Hepatocyte (in vitro differentiated cells): ENCODE measurements around the gene SLC16A1. TPM values are rescaled to one million over a fixed set of nuclear protein-coding genes. Genes with fewer than 3 reads are reported as not detected.
"Not testable (repeated sequence)": the region's sequence is repeated elsewhere in the genome, so short reads cannot be mapped to it uniquely, and the experiment has no call there.

Experiments
- DNase-seq: peaks from one replicate; pipeline ENCODE4 v3.0.0-alpha.2; 2016; ENCODE audit warnings: low spot score
- H2AFZ ChIP-seq: fragments of 200-600 bp; sonication (generic); 2 replicates; pipeline ENCODE4 v1.6.0; 2016; ENCODE audit warnings: antibody characterized with exemption, mild to moderate bottlenecking
- H3K27ac ChIP-seq: fragments of 200-600 bp; sonication (generic); 2 replicates; pipeline ENCODE4 v1.5.1; 2016; ENCODE audit warnings: mild to moderate bottlenecking
- H3K27me3 ChIP-seq: fragments of 200-600 bp; sonication (generic); 2 replicates; pipeline ENCODE4 v1.6.1; 2016
- H3K36me3 ChIP-seq: fragments of 200-600 bp; sonication (generic); replicated peaks from 2 replicates; pipeline ENCODE4 v1.5.1; 2016; ENCODE audit warnings: low read depth; ENCODE audit not compliant: insufficient read depth
- H3K4me1 ChIP-seq: fragments of 200-600 bp; sonication (generic); 2 replicates; pipeline ENCODE4 v1.5.1; 2016; ENCODE audit warnings: mild to moderate bottlenecking, moderate library complexity; ENCODE audit not compliant: insufficient read depth
- H3K4me2 ChIP-seq: fragments of 200-600 bp; sonication (generic); 2 replicates; pipeline ENCODE4 v1.6.0; 2016
- H3K4me3 ChIP-seq: fragments of 200-600 bp; sonication (generic); 2 replicates; pipeline ENCODE4 v1.5.1; 2016; ENCODE audit warnings: mild to moderate bottlenecking
- H3K79me2 ChIP-seq: fragments of 200-600 bp; sonication (generic); 2 replicates; pipeline ENCODE4 v1.6.0; 2017; ENCODE audit warnings: mild to moderate bottlenecking
- H3K9me2 ChIP-seq: fragments of 200-600 bp; sonication (generic); replicated peaks from 2 replicates; pipeline ENCODE4 v1.6.0; 2017; ENCODE audit warnings: mild to moderate bottlenecking; ENCODE audit not compliant: insufficient read depth
- H3K9me3 ChIP-seq: fragments of 200-600 bp; sonication (generic); 2 replicates; pipeline ENCODE4 v1.5.1; 2016; ENCODE audit warnings: low read depth, mild to moderate bottlenecking
- H4K20me1 ChIP-seq: fragments of 200-600 bp; sonication (generic); 2 replicates; pipeline ENCODE4 v1.6.0; 2016; ENCODE audit warnings: mild to moderate bottlenecking; ENCODE audit not compliant: insufficient read depth, poor library complexity, severe bottlenecking
- CTCF ChIP-seq: fragments of 200-600 bp; sonication (generic); IDR thresholded peaks from 2 replicates; pipeline ENCODE4 v1.5.1; 2016; ENCODE audit warnings: antibody characterized with exemption, mild to moderate bottlenecking; ENCODE audit not compliant: poor library complexity
- EZH2 ChIP-seq: fragments of 200-600 bp; sonication (generic); IDR thresholded peaks from 2 replicates; pipeline ENCODE4 v1.6.1; 2016; ENCODE audit warnings: antibody characterized with exemption, mild to moderate bottlenecking, borderline replicate concordance
- EZH2phosphoT487 ChIP-seq: fragments of 200-600 bp; sonication (generic); IDR thresholded peaks from one replicate; pipeline ENCODE4 v1.6.1; 2018; ENCODE audit warnings: antibody characterized with exemption, mild to moderate bottlenecking, low read depth, moderate library complexity; ENCODE audit not compliant: unreplicated experiment, severe bottlenecking
- WGBS: methylation state at CpG from one replicate; pipeline ENCODE4 v1.1.6; 2016; ENCODE audit warnings: low lambda C conversion rate; ENCODE audit errors: missing lambda C conversion rate; 5-methylcytosine and 5-hydroxymethylcytosine counted together
- polyA plus RNA-seq: library from polyadenylated mRNA; unstranded; fragments of >200 nt; fragmentation: Nextera tagmentation; extraction: Ambion mirVana; gene quantifications from 2 replicates; pipeline ENCODE4 v1.2.1, GENCODE V29; 2016
- total RNA-seq: library from RNA; depleted of rRNA; stranded (reverse); fragments of >200 nt; gene quantifications from 2 replicates; pipeline ENCODE4 v1.2.3, GENCODE V29; 2014

Gene SLC16A1
- total and polyA plus RNA-seq, 2 experiments from 2014 or later, result 43.7 to 55.1 TPM

- Histone ChIP-seq H2AFZ (no peak overlapping the region), H3K36me3 (no peaks in the 10 kb centered on the region), H3K9me3 (no peaks in the 10 kb centered on the region), H3K4me3 (no peak overlapping the region), H3K79me2 (no peaks in the 10 kb centered on the region), H3K9me2 (no peaks in the 10 kb centered on the region), H4K20me1 (no peaks in the 10 kb centered on the region), H3K4me1 (no peaks in the 10 kb centered on the region), H3K4me2 (no peak overlapping the region), H3K27ac (no peak overlapping the region), H3K27me3 (no peaks in the 10 kb centered on the region)
- WGBS, result 97% methylated on average over 10 of the region's 10 CpGs
- TF ChIP-seq EZH2phosphoT487, result no peak
- TF ChIP-seq EZH2, result no peak
- no peak for TF ChIP-seq CTCF
- no peak for DNase-seq
Measured at GRCh38 chr1:112887599-112888283, 68.3 kb downstream of the SLC16A1 start.

- H3K9me3 ChIP-seq, H3K27me3 ChIP-seq, H4K20me1 ChIP-seq, H3K4me2 ChIP-seq, H3K9me2 ChIP-seq, H3K79me2 ChIP-seq, H3K4me1 ChIP-seq, DNase-seq, H3K36me3 ChIP-seq, H3K27ac ChIP-seq, H2AFZ ChIP-seq, H3K4me3 ChIP-seq: not testable (repeated sequence)
- WGBS, result 96% methylated on average over 5 of the region's 5 CpGs
Measured at GRCh38 chr1:112884996-112885395, 71.0 kb downstream of the SLC16A1 start.

- Histone ChIP-seq H3K27me3 (no peaks in the 10 kb centered on the region), H3K4me1 (no peaks in the 10 kb centered on the region), H3K27ac (peak overlapping the region; percentile 33), H3K9me2 (no peaks in the 10 kb centered on the region), H3K79me2 (no peaks in the 10 kb centered on the region), H3K36me3 (no peaks in the 10 kb centered on the region), H3K4me3 (no peak overlapping the region), H4K20me1 (no peaks in the 10 kb centered on the region), H2AFZ (no peak overlapping the region), H3K9me3 (no peaks in the 10 kb centered on the region), H3K4me2 (no peak overlapping the region)
- 65% methylated on average over 4 of the region's 4 CpGs for WGBS
- DNase-seq, result no peak
- no peak for TF ChIP-seq EZH2phosphoT487
- TF ChIP-seq CTCF, result no peak
- no peak for TF ChIP-seq EZH2
Measured at GRCh38 chr1:112882271-112882744, 73.7 kb downstream of the SLC16A1 start.

- Histone ChIP-seq H4K20me1 (no peaks in the 10 kb centered on the region), H3K79me2 (no peaks in the 10 kb centered on the region), H3K4me1 (no peaks in the 10 kb centered on the region), H2AFZ (no peak overlapping the region), H3K4me3 (no peak overlapping the region), H3K27me3 (no peaks in the 10 kb centered on the region), H3K9me3 (no peaks in the 10 kb centered on the region), H3K4me2 (no peak overlapping the region), H3K27ac (peak overlapping the region; percentile 33), H3K9me2 (no peaks in the 10 kb centered on the region), H3K36me3 (no peaks in the 10 kb centered on the region)
- peak; percentile 37 for DNase-seq
- TF ChIP-seq EZH2 (no peak), EZH2phosphoT487 (no peak), CTCF (no peak)
- 82% methylated on average over 8 of the region's 8 CpGs for WGBS
Measured at GRCh38 chr1:112881742-112882127, 74.3 kb downstream of the SLC16A1 start.
